T47D (cell line): Measurements from ENCODE around the gene CFAP92.
"Not testable (repeated sequence)": the region's sequence is repeated elsewhere in the genome, so short reads cannot be mapped to it uniquely, and the experiment has no call there.

Experiments
- DNase-seq, 2 experiments: peaks; one replicate each; pipeline versions ENCODE4 v3.0.0 to v3.0.0-alpha.2; 2011 to 2012; ENCODE audit warnings: low read depth in 1 of 2, low spot score in 1 of 2
- JUND ChIP-seq: IDR thresholded peaks from 2 replicates; pipeline ENCODE4 v1.6.1; 2012; ENCODE audit warnings: low read depth
- in situ Hi-C: cut with HindIII; loops from 2 replicates; pipeline ENCODE4 v1.10.0; 2016; ENCODE audit warnings: low sequenced_read_pairs, low pct_unique_long_range_greater_than_20kb

CFAP92 gene

DNA sequence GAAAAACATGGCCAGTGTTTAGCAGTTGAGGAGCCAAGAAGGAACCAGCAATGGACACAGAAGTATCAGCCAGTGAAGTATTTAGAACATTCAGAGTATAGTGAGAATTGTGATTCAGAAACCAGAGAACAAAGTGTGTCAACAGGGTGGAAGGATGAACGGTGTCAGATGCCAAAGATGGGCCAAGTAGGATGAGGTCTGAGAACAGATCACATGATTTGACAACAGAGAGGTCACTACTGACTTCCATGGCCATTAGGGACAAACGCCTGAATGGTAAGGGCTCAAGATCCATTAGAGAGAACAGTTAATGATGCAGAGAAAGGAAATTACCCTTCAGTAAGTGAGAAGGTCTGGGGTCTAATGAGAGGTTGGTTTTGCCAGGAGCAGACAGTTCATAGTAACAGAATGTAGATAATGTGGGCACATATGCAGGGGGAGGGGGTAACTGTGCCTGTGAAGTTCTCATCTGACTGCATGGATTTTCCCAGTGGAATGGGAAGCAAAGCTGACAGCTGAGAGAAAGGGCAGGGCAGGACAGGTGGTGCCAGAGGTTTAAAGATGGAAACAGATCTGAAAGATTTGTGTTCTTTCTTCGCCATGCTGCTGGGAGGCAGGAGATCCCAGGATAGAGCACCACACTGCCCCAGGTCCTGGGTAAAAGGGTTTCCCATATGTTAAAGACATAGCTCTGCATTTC, 119.2 kb downstream of the CFAP92 start:
- no peak for DNase-seq
- TF ChIP-seq JUND = no peak
- in situ Hi-C loops = no loop called here

DNA sequence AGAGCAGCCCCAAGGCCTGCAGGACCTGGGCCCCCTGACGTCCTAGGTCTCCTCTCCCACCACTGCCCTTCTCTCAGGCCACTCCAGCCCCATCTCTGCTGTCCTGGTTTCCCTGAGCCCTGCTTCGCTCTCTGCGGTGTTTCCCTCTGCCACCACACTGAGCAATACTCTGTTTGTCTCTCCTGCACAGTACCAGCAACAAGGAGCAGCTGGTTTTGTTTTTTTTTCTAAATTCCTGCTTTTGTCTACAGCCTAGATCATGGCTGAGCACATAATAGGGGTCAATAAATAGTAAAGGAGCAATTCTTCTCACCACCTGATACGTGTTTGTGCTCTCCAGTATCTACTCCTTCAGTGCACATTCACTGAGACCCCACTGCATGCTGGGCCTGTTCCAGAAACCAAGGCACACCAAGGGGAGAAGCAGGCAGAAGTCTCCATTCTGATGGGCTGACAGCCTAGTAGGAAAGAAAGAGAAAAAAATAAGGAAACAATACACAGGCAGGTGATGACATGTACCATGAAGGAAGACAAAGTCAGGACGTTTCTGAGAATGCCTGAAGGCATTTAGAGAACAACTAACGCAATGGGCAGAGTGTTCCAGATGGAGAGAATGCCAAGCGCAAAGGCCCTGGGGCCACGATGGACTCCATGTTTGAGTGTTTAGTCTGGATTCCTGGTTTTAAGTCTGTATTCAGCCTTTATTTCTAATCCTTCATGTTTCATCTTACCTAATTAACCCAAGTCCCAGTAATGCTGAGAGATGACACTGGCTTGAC, 120.4 kb downstream of the CFAP92 start:
- no peak for DNase-seq
- no peak for TF ChIP-seq JUND
- in situ Hi-C loops = no loop called here

DNA sequence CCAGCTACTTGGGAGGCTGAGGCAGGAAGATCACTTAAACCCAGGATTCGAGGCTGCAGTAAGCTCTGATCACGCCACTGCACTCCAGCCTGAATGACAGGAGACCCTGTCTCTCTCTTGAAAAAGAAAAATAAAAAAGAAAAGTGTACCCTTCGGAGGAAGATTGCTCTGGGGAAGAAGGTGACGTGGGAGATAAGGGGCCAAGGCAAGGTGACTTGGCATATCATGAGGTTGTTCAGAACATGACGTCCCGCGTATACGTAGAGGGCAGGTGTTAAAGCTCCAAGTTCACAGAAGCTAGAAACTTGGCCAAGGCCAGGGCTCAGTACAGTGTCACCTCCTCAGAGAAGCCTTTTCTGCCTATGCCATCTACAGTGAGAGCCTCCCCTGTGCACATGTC, 121.1 kb downstream of the CFAP92 start:
- TF ChIP-seq JUND = no peak
- in situ Hi-C loops = no loop called here
- DNase-seq = no peak

DNA sequence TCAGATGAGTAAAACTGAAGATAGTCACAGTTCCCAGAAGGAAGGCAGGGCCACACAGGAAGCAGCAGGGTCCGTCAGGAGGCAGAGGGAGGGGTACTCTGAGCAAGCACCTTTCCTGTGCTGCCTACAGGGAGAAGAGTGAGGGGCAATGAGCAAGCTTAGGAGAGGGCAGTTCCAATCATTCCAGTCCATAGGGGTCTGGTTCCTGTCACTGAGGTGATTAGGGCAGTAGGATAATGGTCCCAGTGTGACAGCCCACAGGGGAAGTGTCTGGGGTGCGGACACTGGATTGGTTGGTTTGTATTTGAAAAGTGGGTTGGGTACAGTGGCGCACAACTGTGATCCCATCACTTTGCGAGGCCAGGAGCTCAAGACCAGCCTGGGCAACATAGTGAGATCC, 121.6 kb downstream of the CFAP92 start:
- in situ Hi-C loops = no loop called here
- no peak for TF ChIP-seq JUND
- DNase-seq = no peak

DNA sequence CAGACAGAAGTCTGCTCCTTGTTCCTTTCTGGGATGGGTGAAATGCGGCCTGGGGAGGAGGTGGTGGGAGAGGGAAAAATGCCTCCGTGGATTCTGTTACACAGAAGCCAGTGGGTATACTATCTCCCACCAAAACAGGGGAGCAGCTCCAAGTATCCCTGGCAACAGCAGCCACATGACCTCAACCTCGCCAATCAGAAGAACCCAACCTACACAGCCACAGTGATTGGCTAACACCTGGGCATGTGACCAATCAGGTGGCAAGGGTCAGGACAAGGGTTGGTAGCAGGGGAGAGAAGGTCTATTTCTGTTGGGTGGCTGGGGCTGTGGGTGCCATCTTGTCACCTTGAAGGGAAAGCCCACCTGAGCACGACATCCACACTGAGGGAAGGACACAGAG, 123.5 kb downstream of the CFAP92 start:
- in situ Hi-C loops = no loop called here
- no peak for TF ChIP-seq JUND
- DNase-seq = no peak

GRCh38 chr3:128867200-128868125, 126.4 kb downstream of the CFAP92 start:
- DNase-seq = peak in 1 of 2 experiments; percentile 30
- no peak for TF ChIP-seq JUND
- in situ Hi-C loops = no loop called here

DNA sequence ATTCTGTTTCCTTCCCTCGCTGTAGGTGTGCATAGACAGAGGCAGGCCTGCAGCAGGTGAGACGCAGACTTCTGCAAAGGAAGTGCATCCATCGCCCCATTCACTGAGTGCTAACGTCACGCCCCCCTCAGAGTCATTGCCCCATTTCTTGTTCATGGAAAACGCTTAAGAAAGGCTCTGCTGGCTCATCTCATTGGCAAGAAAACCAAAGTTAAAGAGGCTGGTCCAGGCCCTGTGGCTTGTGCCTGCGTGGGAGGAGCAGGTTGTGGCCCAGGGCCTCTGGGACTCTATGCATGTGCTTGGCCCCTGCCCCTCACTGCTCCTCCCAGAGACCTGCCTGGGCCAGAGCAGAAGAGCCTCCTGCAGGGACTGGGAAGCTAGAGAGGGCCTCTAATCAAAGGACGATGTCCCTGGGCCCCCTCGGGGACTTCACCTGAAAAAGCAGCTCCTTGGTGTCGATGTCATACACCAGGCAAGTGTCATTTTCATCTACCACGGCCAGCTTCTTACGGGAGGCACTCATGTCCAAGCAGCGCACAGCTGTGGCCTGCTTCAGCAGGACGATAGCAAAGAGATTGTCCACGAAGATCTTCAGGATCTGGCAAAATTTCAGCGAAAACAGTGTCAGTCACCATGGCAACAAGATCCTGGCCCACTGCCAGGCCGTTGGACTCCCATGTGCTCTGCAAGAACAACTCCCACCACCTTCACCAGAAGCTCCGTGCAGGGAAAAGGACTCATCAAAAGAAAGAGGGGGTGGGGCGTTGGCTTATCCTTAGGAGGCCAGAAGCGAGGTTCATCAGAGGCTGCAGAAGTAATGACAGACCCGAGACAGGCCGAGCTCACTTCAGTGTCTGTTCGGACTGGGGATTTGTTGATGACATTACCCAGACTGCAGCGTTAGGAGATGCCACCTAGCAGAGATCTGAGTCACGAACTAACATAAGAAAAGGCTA, 128.7 kb downstream of the CFAP92 start:
- DNase-seq, in situ Hi-C loops: not testable (repeated sequence)

GRCh38 chr3:128864351-128864811, 129.5 kb downstream of the CFAP92 start:
- TF ChIP-seq JUND = no peak
- DNase-seq = no peak

GRCh38 chr3:128863560-128863959, 130.3 kb downstream of the CFAP92 start:
- DNase-seq = peak in 1 of 2 experiments; percentile 16
- in situ Hi-C loops = no loop called here
- no peak for TF ChIP-seq JUND

More at GRCh38 chr3:128864351-128864811, 129.5 kb downstream of the CFAP92 start:
- in situ Hi-C loops = no loop called here

GRCh38 chr3:128861491-128861890, 132.4 kb downstream of the CFAP92 start:
- no peak for TF ChIP-seq JUND
- no peak for DNase-seq
- in situ Hi-C loops = no loop called here
